Frontal cortex (tissue), 4 donors: Measurements from ENCODE around the gene INHBA. TPM values are rescaled to one million over a fixed set of nuclear protein-coding genes. Genes with fewer than 3 reads are reported as not detected.
A peak's percentile ranks its signal among the peaks of the same experiment; 100 is the strongest.

ENCODE experiments used
- DNase-seq, 2 donors: peaks; one replicate each; pipeline ENCODE4 v3.0.0; 2012; ENCODE audit warnings: low spot score in 2 of 2
- FAIRE-seq: peaks from 2 replicates; lab custom pipeline; 2012; peaks lifted over from hg19 to GRCh38; lab: Jason Lieb, UNC
- total RNA-seq: library from RNA; depleted of rRNA; stranded (reverse); fragments of >200 nt; gene quantifications from one replicate; pipeline ENCODE4 v1.2.3, GENCODE V29; 2014
- donor health status: control.
- donor health status: control.
- donor health status: control.

Gene INHBA
- total RNA-seq, 1 donor from 2014 or later = 12.6 TPM

DNA sequence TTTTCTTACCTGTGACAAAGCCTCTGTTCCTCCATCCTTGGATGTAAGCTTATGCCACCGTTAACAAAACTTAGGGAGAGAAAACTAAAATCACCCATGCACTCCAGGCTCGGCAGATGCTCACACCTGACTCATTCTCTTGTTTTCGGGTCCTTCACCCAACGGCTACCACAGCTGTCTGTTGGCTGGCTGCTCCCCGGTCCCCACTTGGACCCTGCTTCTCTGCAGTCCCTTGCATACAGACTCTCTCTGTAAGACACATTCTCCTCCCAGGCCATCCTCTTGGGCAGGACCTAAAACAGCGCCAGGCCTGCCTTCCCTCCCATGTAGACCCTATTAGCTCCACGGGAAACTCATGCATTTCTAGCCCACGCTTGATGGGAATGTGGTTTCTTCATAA is 12.1 kb upstream of the INHBA start:
- no peak for FAIRE-seq
- no peak for DNase-seq

- FAIRE-seq (no peak), DNase-seq (no peak)
Observed at GRCh38 chr7:41711283-41712064, 8.6 kb upstream of the INHBA start.

GRCh38 chr7:41710838-41711237 is 7.9 kb upstream of the INHBA start:
- no peak for FAIRE-seq

DNA sequence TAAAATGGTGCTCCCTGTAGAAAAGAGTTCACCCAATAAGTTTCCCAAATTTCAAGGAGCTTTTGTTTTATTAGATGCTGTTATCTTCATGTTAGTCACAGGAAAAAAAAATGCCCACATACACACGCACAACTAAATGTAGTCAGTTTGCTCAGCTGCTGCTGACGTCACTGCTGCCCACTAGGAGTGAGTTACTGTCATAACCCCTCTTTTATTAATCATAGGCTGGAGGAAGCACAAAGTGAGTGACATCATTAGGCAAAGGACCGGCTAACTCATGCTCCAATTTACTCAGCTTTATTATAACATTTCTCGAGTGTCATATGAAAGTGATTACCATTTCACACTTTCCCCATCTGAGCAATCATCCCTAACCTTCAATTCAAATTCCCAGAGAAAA is 6.7 kb upstream of the INHBA start:
- no peak for FAIRE-seq
- no peak for DNase-seq

More at GRCh38 chr7:41710838-41711237, 7.9 kb upstream of the INHBA start:
- no peak for DNase-seq

GRCh38 chr7:41708581-41709358 is 5.9 kb upstream of the INHBA start:
- FAIRE-seq = no peak
- no peak for DNase-seq

DNA sequence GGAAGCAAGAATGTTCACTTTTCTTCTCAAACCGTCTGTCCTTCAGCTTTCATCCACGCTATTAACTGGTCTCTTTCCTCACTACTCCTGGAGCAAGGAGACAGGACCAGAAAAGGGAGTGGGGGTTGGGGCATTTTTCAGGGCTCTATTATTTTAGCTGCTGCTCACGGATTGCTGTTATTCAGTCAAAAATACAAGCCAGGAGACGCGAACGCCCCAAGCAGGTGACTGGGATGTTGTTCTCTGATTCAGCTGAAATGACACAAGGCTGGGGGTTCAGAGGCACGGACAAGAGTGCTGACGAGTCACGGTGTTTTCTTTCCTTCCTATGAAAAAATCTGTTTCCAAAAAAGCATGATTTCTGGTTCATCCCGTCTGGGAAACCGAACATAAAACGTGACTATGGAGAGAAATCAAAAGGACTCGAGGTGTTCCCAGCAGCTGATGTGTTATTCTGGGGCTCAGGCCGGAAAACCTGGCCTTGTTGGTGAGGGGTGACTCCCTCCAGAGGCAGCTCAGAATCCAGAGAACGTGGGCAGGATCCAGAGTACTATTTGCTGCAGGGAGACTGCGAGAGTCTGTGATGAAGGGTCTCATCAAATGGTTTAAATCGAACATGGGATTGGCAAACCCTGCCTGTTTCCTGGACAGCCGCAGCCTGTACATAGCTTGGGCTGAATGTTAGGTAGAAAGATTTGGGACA is 3.5 kb upstream of the INHBA start:
- FAIRE-seq = no peak
- no peak for DNase-seq

DNA sequence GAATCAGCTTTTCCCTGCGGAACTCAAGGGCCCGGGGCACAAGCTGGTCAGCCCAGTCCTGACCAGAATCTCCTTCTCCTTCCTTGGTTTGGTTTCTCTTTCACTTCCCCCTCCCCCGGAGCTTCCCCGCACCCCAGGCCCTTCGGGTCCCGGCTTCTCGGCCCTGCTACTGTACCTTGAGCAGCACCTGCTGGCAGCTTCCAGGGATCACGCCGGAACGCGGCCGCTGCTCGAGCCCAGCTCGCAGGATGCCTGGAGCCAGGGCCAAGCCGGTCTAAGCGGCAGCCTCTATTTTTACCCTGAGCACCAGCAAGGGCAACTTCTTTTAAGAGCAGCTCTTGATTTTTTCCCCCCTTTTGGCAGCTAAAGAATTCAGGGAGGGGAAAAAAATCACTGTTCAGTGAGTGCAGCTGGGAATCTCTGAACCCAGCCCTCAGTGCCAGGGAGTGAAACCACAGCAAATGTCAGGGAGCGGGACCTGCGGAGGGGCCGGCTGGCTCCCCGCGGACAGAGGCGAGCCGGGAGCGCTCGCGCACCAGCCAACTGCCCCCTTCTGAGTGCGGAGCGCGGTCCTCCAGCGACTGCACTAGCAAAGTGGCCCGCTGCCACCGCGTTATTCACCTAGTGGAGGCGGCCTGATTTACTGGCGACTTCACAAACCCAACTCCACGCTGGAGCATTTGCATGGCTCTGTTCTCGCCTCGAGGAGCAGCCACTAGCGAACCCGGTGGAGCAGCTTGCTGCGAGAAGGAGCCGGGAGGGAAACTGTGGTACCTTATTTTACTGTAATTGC is 2.4 kb upstream of the INHBA start:
- DNase-seq (peak; percentile 48 to 71), FAIRE-seq (no peak)

DNA sequence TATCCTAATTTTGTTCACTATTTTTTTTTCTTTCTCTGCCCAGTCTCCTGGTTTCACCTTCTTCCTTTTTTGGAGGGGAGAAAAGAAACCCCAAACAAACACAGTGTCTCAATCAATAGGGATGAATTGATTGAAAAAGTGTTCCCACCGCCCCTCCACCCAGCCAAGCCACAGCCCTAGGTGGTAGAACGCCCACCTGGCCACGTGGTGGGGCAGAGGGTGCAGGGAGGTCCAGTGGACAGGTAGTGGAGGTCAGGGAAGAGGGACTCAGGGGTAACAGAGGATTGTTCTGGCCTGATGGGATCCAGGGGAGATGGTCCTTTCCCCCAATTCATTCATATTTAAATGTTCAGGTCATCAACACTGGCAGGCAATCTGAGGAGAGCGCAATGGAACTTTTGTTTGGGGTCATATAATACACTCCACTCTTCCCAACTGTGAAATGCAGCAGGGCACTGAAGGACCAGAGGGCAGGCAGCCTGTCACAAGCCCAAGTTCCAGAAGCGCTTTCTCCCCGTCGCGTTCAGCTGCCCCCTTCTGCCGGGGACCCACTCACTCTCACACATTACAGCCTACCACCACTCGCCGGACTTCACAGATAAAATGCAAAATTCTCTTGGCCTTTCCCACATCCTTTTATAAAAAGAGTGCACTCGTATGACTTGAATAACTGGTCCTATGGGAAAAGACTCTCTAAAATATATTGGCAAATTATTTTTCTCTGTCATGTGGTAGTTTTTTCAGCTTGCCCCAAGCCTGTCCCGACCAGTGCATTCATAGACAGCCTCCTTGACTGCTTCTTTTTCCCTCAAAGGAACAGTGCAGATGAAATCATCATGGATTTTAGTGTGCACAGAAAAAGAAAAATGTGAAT is 1.6 kb downstream of the INHBA start:
- no peak for FAIRE-seq
- no peak for DNase-seq

DNA sequence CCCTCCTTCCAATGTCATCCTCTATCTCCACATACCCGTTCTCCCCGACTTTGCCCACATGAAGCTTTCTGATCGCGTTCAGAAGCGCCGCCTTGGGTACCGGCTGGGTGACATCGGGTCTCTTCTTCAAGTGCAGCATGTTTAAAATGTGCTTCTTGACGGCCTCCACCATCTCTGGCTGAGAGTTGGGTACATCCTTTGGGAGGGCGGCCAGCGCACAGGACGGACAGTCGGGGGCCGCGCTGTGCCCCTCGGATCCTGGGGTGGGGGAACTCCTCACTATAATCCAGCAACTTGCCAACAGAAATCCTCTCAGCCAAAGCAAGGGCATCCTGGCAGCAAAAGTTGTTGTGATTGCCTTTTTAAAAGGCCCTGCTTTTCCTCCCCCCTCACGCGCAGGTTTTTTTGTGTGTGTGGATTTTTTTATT is 2.8 kb downstream of the INHBA start:
- FAIRE-seq (no peak), DNase-seq (no peak)

GRCh38 chr7:41699516-41699915 is 3.4 kb downstream of the INHBA start:
- DNase-seq (no peak), FAIRE-seq (no peak)

DNA sequence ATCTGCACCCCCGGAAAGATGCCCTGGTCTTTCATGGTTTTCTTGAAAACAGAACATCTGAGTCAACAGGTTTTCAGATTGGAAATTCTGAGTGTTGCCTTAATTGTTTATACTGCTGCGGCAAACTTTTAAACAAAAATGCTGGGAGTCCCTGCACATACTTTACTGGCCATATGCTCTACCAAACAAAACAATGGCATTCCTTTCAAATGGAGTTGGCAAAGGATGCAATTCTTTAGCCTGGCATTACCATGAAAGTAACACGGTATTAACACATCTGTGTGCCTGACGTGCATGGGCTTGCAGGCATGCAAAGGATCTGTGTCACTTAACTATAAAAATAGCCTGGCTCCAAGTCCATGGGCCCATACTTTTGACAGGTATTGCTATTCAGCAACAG is 4.2 kb downstream of the INHBA start:
- DNase-seq = no peak
- no peak for FAIRE-seq

- no peak for FAIRE-seq
- DNase-seq = no peak
Observed at GRCh38 chr7:41698114-41698513, 4.8 kb downstream of the INHBA start.

DNA sequence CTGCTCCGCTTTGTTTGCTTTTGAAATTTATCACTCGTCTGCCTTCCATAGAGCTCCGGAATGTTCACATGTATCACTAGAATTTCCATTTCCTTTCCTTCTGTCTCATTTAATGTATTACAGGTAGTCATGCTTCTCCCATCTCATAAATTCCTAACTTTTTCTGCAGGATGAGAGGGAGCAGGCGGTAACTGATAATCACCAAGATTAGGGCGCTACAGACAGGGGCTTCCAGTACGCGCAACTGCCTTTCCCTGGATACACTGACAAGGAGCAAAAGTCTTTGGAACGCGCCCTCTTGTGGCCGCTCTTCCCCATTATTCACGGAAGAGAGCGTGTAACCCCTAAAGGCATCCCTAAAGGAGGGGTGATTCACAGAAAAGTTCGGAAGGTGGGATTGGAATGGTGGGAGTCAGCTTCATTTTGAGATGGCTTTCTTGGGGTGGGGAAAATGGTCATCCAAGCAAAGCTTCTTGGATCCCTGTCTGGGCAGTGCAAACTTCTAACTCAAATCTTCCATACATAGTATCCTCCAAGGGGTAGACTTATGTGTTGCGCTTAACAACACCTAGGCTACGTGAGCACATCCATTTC is 6.5 kb downstream of the INHBA start:
- FAIRE-seq = no peak
- peak in 1 of 2 donors; percentile 30 for DNase-seq

- FAIRE-seq (no peak), DNase-seq (no peak)
Observed at GRCh38 chr7:41695661-41696322, 7.1 kb downstream of the INHBA start.

DNA sequence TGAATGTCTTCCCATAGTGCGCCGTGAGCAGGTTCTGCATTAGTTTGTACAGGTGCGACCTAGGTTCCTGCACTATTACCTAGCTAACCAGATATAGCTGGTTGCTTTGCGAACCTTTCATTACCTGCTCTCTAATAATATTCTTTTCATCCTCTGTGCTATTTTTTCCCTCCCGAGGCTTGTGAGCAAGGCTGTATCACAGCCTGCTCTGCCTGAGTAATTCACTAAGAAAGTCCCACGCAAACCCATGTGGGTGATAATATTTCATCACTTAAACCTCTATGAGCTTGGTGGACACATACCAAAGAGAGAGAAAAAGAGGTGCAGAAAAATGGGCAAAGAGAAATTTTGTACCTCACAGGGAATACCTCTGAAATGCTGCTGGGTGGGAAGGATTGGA is 8.4 kb downstream of the INHBA start:
- no peak for DNase-seq
- FAIRE-seq = no peak

DNA sequence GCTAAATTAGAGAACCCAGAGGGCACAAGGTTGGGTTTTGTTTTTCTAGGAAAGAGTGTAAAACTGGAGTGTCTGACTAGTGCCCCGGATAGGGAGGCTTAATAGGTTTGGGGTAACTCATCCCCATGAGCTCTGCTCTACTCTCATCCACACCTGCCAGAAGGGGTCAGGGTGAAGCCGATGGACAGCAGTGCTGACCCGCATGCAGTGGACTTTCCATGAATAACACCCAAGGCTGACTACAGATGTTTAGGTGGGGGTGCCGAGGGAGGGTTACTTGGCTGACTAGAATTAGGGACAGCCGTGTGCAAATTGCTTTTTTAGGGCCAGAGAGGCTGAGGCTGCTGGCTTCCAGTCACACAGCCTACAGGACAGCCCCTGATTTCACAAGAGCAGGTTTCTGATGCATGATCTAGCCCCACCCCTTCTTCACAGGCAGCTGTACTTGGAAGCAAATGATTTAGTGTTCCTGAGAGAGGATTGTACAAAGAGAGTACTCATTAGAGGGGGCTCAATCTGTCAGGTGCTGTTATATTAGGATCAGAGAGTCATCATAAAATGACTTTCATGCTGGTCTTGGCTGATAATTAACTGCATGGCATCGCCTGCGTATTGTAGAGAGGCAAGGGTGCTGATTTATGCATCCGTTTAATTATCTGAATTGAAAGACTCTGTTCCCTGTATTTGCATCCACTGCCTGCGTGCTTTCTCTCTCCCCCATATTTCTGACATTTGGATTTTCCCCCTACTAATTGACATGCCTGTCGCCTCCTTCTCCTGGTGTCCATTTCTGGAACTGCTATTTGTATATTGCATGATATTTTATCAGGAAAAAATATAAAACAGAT is 9.5 kb downstream of the INHBA start:
- DNase-seq (no peak), FAIRE-seq (no peak)

- FAIRE-seq (no peak), DNase-seq (no peak)
Observed at GRCh38 chr7:41692251-41692650, 10.6 kb downstream of the INHBA start.
